Measurements from ENCODE around the gene RAMP1.

- TF ChIP-seq EP300 (IDR thresholded peaks at IDR 0.05) (no peak), CTCF (IDR thresholded peaks at IDR 0.05) (no peak), POLR2A (IDR thresholded peaks at IDR 0.05) (no peak)
Measured at GRCh38 chr2:237892984-237893595, 33.7 kb downstream of the RAMP1 start.

Measured in suprapubic skin (tissue), 3 donors.